A204.1 (cell line): ENCODE data around the gene WDTC1.
"Not testable (repeated sequence)": the region's sequence is repeated elsewhere in the genome, so short reads cannot be mapped to it uniquely, and the experiment has no call there.

ENCODE experiments used
- FAIRE-seq: peaks from 2 replicates; lab custom pipeline; 2012; peaks lifted over from hg19 to GRCh38; lab: Jason Lieb, UNC

Gene WDTC1

DNA sequence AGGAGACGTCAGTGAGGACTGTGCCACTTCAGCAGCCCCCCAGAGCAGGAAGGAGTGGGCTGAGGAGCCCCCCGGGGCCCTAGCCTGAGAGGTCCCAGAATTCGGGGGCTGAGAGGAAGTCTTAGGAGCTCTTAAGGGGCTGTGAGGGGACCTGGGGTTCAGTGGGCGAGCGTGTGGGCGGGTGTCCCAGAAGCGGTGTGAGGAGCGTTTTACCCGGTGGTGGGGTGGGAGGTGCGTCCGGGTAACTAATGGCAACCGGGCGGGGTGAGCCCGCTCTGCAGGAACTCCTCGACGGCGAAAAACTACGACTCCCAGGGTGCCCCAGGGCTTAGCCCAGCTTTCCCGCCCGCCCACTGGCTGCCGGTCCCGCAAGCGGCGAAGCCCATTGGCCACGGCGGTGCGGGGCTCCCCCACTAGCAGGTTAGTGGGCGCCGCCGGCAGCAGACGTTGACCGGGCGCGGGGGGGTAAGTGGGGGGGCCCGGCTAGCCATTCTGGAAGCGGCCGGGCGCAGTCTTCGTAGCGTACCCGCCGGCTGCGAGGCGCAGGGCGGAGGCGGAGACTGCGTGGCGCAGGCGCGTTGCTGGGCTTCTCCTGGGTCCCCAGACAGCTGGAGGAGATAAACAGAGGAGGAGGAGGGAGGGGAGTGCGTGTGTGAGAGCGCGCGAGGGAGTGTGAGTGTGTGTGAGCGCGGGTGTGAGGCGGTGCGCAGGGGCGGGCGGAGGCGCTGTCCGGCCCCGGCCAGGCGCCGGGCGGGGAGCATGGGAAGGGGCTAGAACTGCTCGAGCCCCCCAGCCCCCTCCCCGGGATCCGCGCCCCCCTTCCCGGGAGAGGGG is at the start of gene WDTC1:
Gene WDTC1 (plus strand): TSS at position 584 of the 834 bp plus-strand sequence. CDS start 26,423 bp downstream, outside the sequence.
- FAIRE-seq = peak; percentile 78

DNA sequence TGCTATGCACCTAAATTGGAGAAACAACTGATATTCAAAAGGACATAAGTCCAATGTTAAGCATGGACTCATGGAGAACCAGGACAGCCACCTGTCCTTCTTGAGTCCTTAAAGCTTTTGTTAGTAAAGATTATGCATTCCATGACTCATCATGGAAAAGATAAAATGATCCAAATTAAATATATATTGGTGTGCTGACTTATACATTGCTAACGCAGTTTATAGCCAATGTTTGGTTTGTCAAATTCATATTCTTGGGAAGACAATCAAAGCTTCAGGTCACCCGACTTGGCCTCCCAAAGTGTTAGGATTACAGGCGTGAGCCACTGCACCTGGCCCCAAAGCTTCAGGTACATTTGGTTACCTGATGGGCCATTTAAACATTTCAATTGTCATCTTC is 49.8 kb upstream of the WDTC1 start:
- FAIRE-seq = not testable (repeated sequence)

DNA sequence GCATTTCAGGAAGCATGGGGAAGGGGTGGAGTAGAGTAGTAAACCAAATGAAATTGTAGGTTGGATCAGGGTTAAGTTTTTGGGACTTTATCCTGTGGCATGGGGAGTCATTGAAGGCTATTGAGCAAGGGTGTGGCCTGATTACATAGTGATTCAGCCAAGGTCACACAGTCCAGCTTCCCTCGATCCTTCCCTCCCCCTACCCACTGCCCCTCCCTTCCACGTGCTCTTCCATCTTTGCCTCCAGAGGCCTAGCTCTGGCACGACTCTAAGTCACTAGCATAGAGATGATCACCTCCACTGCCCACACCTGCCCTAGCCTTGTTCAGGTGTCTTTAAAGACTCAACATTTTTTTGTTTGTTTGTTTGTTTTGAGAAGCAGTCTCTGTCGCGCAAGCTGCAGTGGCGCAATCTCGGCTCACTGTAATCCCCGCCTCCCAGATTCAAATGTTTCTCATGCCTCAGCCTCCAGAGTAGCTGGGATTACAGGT is 42.3 kb upstream of the WDTC1 start:
- no peak for FAIRE-seq

GRCh38 chr1:27193194-27193593 is 41.2 kb upstream of the WDTC1 start:
- FAIRE-seq = no peak

- no peak for FAIRE-seq
Measured at GRCh38 chr1:27201295-27201694, 33.1 kb upstream of the WDTC1 start.

DNA sequence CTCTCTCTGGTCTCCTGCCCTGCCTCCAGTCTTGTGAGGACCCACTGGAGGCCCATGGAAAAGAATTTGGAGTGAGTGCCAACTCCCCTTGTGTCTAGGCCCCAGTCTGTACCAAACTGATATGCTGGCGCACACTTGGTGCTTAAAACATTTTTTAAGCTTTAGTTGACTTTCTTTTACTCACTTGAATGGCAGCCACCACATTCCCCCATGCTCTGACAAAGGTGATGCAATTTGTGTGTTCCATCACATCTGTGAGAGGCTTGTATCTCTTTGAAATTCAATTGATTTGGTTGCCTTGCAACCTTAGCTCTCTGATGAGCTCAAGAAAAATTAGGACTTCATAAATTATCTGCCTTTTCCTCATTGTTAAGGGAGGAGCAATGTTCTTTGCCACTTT is 30.5 kb upstream of the WDTC1 start:
- FAIRE-seq = no peak

GRCh38 chr1:27207238-27207637 is 27.2 kb upstream of the WDTC1 start:
- FAIRE-seq = not testable (repeated sequence)

DNA sequence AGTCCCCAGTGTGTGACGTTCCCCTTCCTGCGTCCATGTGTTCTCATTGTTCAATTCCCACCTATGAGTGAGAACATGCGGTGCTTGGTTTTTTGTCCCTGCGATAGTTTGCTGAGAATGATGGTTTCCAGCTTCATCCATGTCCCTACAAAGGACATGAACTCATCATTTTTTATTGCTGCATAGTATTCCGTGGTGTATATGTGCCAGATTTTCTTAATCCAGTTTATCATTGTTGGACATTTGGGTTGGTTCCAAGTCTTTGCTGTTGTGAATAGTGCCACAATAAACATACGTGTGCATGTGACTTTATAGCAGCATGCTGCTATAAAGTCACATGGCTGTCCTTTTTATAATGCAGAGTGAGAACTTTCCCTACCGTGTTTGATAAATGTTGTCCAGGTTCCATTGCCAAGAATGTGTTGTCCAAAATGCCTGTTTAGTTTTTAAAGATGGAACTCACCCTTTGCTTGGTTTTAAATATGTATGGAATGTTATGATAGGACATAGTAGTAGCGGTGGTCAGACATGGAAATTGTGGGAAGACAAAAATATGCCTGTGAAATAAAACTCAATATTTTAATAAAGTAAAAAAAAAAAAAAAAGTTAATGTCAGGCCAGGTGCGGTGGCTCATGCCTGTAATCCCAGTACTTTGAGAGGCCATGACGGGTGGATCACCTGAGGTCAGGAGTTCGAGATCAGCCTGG is 26.1 kb upstream of the WDTC1 start:
- not testable (repeated sequence) for FAIRE-seq

GRCh38 chr1:27216466-27216865 is 18.0 kb upstream of the WDTC1 start:
- no peak for FAIRE-seq

- no peak for FAIRE-seq
Measured at GRCh38 chr1:27217401-27217800, 17.0 kb upstream of the WDTC1 start.

DNA sequence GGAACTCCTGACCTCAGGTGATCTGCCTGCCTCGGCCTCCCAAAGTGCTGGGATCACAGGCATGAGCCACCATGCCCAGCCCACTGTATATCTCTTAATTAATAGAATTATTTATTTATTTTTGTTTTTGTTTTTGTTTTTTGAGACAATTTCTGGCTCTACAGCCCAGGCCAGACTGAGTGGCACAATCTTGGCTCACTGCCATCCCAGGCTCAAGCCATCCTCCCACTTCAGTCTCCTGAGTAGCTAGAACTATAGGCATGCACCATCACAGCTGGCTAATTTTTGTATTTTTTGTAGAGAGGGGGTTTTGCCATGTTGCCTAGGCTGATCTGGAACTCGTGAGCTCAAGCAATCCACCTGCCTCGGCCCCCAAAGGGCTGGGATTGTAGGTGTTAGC is 15.7 kb upstream of the WDTC1 start:
- FAIRE-seq = no peak

DNA sequence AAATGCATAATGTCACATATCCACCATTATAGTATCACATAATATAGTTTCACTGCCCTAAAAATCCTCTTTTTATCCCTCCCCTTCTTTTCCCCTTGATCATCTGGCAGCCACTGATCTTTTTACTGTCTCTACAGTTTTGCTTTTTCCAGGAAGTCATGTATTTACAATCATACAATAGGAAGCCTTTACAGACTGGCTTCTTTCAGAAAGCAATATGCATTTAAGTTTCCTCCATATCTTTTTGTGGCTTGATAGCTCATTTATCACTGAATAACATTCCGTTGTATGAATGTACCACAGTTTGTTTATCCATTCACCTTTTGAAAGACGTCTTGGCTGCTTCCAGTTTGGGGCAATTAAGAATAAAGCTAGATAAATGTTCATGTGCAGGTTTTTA is 14.3 kb upstream of the WDTC1 start:
- no peak for FAIRE-seq

DNA sequence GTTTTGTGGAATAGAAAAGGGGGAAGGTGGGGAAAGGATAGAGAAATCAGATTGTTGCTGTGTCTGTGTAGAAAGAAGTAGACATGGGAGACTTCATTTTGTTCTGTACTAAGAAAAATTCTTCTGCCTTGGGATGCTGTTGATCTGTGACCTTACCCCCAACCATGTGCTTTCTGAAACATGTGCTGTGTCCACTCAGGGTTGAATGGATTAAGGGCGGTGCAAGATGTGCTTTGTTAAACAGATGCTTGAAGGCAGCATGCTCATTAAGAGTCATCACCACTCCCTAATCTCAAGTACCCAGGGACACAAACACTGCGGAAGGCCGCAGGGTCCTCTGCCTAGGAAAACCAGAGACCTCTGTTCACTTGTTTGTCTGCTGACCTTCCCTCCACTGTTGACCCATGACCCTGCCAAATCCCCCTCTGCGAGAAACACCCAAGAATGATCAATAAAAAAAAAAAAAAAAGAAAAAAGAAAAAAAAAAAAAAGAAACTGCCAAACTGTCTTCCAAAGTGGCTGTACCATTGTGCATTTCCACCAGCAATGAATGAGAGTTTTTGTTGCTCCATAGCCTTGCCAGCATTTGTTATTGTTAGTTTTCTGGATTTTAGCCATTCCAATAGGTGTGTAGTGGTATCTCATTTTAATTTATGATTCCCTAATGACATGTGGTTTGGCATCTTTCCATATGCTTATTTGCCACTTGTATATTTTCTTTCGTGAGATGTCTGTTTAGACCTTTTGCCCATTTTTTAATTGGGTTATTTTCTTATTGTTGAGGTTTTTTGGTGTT is 13.5 kb upstream of the WDTC1 start:
- not testable (repeated sequence) for FAIRE-seq

- no peak for FAIRE-seq
Measured at GRCh38 chr1:27225621-27226020, 8.8 kb upstream of the WDTC1 start.

- FAIRE-seq = no peak
Measured at GRCh38 chr1:27227765-27228164, 6.7 kb upstream of the WDTC1 start.

GRCh38 chr1:27233667-27234048 is 774 bp upstream of the WDTC1 start:
- FAIRE-seq = no peak

GRCh38 chr1:27235827-27236226 is 1.4 kb downstream of the WDTC1 start:
- no peak for FAIRE-seq

DNA sequence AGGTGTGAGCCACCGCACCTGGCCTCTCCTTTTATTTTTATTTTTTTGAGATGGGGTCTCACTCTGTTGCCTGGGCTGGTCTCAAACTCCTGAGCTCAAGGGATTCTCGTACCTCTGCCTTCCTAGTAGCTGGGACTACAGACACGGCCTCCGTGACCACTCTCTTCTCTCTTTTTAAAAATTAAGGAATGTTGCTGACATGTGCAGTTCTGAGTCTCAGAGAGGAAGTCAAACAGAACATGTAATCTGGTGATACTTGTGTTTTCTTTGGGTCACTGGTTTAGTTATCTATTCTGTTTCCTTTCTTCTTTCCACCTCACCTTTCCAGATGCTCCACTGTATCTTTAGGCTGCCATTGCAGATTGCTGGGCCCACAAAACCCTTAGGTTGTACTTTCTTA is 2.7 kb downstream of the WDTC1 start:
- FAIRE-seq = no peak

DNA sequence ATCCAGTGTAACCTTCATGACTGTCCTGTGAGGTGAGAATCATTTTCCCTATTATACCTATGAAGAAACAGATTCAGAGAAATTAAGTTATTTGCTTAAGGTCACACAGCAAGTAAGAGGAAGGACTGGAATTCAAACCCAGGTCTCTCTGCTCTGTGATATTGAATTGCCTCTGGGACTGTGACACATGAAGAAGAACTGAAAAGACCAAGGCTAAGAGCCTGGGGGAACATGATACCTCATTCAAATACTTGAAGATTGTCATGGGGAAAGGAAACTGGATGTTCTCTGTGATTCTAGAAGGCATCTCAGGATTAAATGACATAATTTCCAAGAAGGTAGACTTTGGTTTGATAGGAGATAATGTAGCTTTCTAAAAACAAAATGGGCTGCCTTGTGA is 3.6 kb downstream of the WDTC1 start:
- no peak for FAIRE-seq

- no peak for FAIRE-seq
Measured at GRCh38 chr1:27241677-27242076, 7.2 kb downstream of the WDTC1 start.

DNA sequence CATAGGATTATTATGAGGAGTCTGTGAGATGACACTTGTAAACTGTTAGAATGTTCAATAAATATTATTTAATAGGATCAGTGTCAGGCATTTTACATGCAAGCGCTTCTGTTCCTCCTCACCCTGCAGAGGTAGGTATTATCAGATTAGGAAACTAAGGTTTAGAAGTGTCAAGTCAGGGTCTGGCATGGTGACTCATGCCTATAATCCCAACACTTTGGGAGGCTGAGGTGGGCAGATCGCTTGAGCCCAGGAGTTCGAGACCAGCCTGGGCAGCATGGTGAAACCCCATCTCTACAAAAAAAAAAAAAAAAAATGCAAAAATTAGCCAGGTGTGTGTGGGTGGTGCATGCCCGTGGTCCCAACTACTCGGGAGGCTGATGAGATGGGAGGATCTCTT is 9.2 kb downstream of the WDTC1 start:
- not testable (repeated sequence) for FAIRE-seq

- FAIRE-seq = no peak
Measured at GRCh38 chr1:27246194-27246593, 11.8 kb downstream of the WDTC1 start.

DNA sequence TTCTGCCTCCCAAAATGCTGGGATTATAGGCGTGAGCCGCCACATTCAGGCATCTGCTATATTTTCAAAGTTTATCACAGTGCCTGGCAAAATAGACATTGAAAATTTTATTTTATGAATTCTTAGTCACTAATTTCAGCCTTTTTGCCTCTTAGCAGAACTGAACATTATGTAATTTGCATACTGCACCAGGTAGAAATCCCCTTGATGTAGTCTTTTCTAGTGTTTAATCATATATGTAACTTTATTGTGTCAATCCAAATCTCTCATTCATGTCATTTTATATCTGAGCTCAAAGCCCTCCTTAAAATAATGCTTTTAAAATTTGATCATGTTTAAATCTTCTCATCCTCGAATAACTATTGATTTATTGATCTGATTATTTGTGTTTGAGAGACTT is 19.2 kb downstream of the WDTC1 start:
- FAIRE-seq = no peak
